Mammary epithelial cell (primary cell): Measurements from ENCODE around the gene PCDH20.

Source experiments
- CTCF ChIP-seq, 2 donors: IDR thresholded peaks in 1 of 2; conservative IDR thresholded peaks in 1 of 2; 2 replicates each; pipeline ENCODE4 v1.5.1; 2011 to 2012; ENCODE audit warnings: inconsistent platforms in 2 of 2, low read length in 2 of 2, mild to moderate bottlenecking in 2 of 2, control low read depth in 1 of 2, low read depth in 1 of 2; ENCODE audit not compliant: insufficient read depth in 1 of 2; ENCODE audit errors: extremely low read depth in 1 of 2
- EZH2 ChIP-seq: IDR thresholded peaks from 2 replicates; pipeline ENCODE4 v1.6.1; 2012; ENCODE audit warnings: low read length, inconsistent platforms, borderline replicate concordance

- no peak for TF ChIP-seq CTCF (conservative IDR thresholded peaks at IDR 0.05 in 1 of 2, IDR thresholded peaks at IDR 0.05 in 1 of 2; ENCODE audit: extremely low read depth in 1 of 2, insufficient read depth in 1 of 2, low read depth in 1 of 2, low read length in 2 of 2)
- TF ChIP-seq EZH2, result no peak
These were observed 5.4 kb downstream of the PCDH20 start for GRCh38 chr13:61410266-61410665.
